ENCODE results near the gene CINP. TPM values are rescaled to one million over a fixed set of nuclear protein-coding genes. Genes with fewer than 3 reads are reported as not detected.

CINP gene
- total and polyA plus RNA-seq, 2 of the 13 experiments (the other 11 are each of a cell fraction or from before 2014, with no cell fraction given): 32.8 to 42.8 TPM

- TF ChIP-seq ZNF512B (CRISPR knock-in tag; IDR thresholded peaks at IDR 0.05; ENCODE audit: borderline replicate concordance) (0 out of 2 replicates have a peak, but pooled peaks have one; percentile 4), POLR2AphosphoS5 (IDR thresholded peaks at IDR 0.05; ENCODE audit: low read depth, low read length) (peak; percentile 37), STAT5B (CRISPR knock-in tag; IDR thresholded peaks at IDR 0.05) (no peak), ZNF746 (CRISPR knock-in tag; IDR thresholded peaks at IDR 0.05) (peak; percentile 51), U2AF1 (optimal IDR thresholded peaks at IDR 0.05; ENCODE audit: low read depth, low read length) (peak; percentile 17), PHF5A (CRISPR knock-in tag; IDR thresholded peaks at IDR 0.05; ENCODE audit: low read depth, unreplicated experiment) (peak; percentile 45), KLF15 (CRISPR knock-in tag; IDR thresholded peaks at IDR 0.05; ENCODE audit: borderline replicate concordance) (peak; percentile 27; the same call in 1 of the 2 replicates), ZSCAN5A (CRISPR knock-in tag; IDR thresholded peaks at IDR 0.05; ENCODE audit: borderline replicate concordance) (no peak), GZF1 (CRISPR knock-in tag; IDR thresholded peaks at IDR 0.05) (0 out of 2 replicates have a peak, but pooled peaks have one; percentile 22), SNAI1 (CRISPR knock-in tag; IDR thresholded peaks at IDR 0.05; ENCODE audit: borderline replicate concordance) (peak; percentile 76; the same call in 1 of the 2 replicates), PLSCR1 (CRISPR knock-in tag; IDR thresholded peaks at IDR 0.05; ENCODE audit: borderline replicate concordance) (no peak), ZNF770 (CRISPR knock-in tag; IDR thresholded peaks at IDR 0.05) (no peak), ZNF337 (CRISPR knock-in tag; IDR thresholded peaks at IDR 0.05; ENCODE audit: borderline replicate concordance, low read depth) (no peak), KLF9 (CRISPR knock-in tag; IDR thresholded peaks at IDR 0.05; ENCODE audit: low read depth) (no peak), NFE2 (CRISPR knock-in tag; IDR thresholded peaks at IDR 0.05) (no peak), E2F1 (CRISPR knock-in tag; IDR thresholded peaks at IDR 0.05) (no peak; the same call in 1 of the 2 replicates), MEIS2 (CRISPR knock-in tag; IDR thresholded peaks at IDR 0.05) (peak; percentile 76), TRIM22 (IDR thresholded peaks at IDR 0.05) (no peak), HOXA3 (CRISPR knock-in tag; IDR thresholded peaks at IDR 0.05) (peak; percentile 77)
Observed at GRCh38 chr14:102316743-102317563, 45.7 kb downstream of the CINP start (continued).
